Suprapubic skin (tissue), 4 donors: ENCODE results near the gene TOR3A. TPM values are rescaled to one million over a fixed set of nuclear protein-coding genes. Genes with fewer than 3 reads are reported as not detected.
"Not testable (repeated sequence)": the region's sequence is repeated elsewhere in the genome, so short reads cannot be mapped to it uniquely, and the experiment has no call there.

Source experiments
- DNase-seq, 2 donors: peaks; one replicate each; pipeline ENCODE4 v3.0.0-alpha.2; 2019; ENCODE audit warnings: low spot score in 2 of 2
- H3K27ac ChIP-seq: fragments of 200-600 bp; sonication (generic); one replicate; pipeline ENCODE4 v1.5.1; 2019
- H3K27me3 ChIP-seq: fragments of 200-600 bp; sonication (generic); one replicate; pipeline ENCODE4 v1.5.1; 2019
- H3K36me3 ChIP-seq: fragments of 200-600 bp; sonication (generic); one replicate; pipeline ENCODE4 v1.5.1; 2019
- H3K4me1 ChIP-seq: fragments of 200-600 bp; sonication (generic); one replicate; pipeline ENCODE4 v1.5.1; 2019
- H3K4me3 ChIP-seq: fragments of 200-600 bp; sonication (generic); one replicate; pipeline ENCODE4 v1.5.1; 2019; ENCODE audit warnings: mild to moderate bottlenecking
- H3K9me3 ChIP-seq: fragments of 200-600 bp; sonication (generic); one replicate; pipeline ENCODE4 v1.5.1; 2019
- CTCF ChIP-seq, 2 donors: fragments of 200-600 bp in 1 of 2; fragments of 450-650 bp in 1 of 2; sonication (generic) in 1 of 2; IDR thresholded peaks; one replicate each; pipeline ENCODE4 v1.5.1; 2016 to 2019; ENCODE audit warnings: antibody characterized with exemption in 2 of 2, mild to moderate bottlenecking in 1 of 2, moderate library complexity in 1 of 2
- EP300 ChIP-seq: sonication (generic); formaldehyde crosslinking; IDR thresholded peaks from one replicate; pipeline ENCODE4 v1.6.1; 2017; ENCODE audit warnings: antibody characterized with exemption
- POLR2A ChIP-seq, 2 donors: fragments of 450-650 bp; IDR thresholded peaks; one replicate each; pipeline ENCODE4 v1.6.1; 2017; ENCODE audit warnings: antibody characterized with exemption in 2 of 2, mild to moderate bottlenecking in 2 of 2, moderate library complexity in 2 of 2
- POLR2AphosphoS5 ChIP-seq, 3 donors: sonication (generic); formaldehyde crosslinking; IDR thresholded peaks; one replicate each; pipeline ENCODE4 v1.6.1; 2017; ENCODE audit warnings: antibody characterized with exemption in 3 of 3
- WGBS: methylation state at CpG from one replicate; pipeline ENCODE4 v1.1.5; 2018; 5-methylcytosine and 5-hydroxymethylcytosine counted together
- total RNA-seq, 4 donors: library from RNA; depleted of rRNA; stranded (reverse); fragments of >200 nt; gene quantifications; one replicate each; pipeline ENCODE4 v1.1.0, GENCODE V29; 2016

Gene TOR3A
- 10 to 100 TPM; 23.6 to 31.4 (median 29.6) TPM for total RNA-seq

- 10% methylated on average over 2 of the region's 51 CpGs for WGBS
- peak within 1 kb of the TSS; percentile 89 for H3K4me3 ChIP-seq
- TF ChIP-seq POLR2AphosphoS5 (IDR thresholded peaks at IDR 0.05) (peak; percentile 7 to 69 (median 54)), EP300 (no peak), POLR2A (IDR thresholded peaks at IDR 0.05) (peak in 1 of 2 donors; percentile 68)
Measured at GRCh38 chr1:179081687-179082332, at the start of gene TOR3A. Gene TOR3A (plus strand): TSS chr1:179082070. CDS start chr1:179082129, 59 bp downstream.

GRCh38 chr1:179034720-179035119 lies 47.1 kb upstream of the TOR3A start:
- TF ChIP-seq POLR2A (IDR thresholded peaks at IDR 0.05) (no peak), CTCF (IDR thresholded peaks at IDR 0.05) (no peak), EP300 (no peak), POLR2AphosphoS5 (IDR thresholded peaks at IDR 0.05) (no peak)
- Histone ChIP-seq H3K4me3 (no peak overlapping the region), H3K27ac (no peak overlapping the region), H3K4me1 (peaks cover 36% of the 10 kb centered on the region), H3K36me3 (no peaks in the 10 kb centered on the region), H3K27me3 (no peaks in the 10 kb centered on the region), H3K9me3 (no peaks in the 10 kb centered on the region)
- 90% methylated on average over 1 of the region's 1 CpG for WGBS
- no peak for DNase-seq

More at GRCh38 chr1:179081687-179082332, at the start of gene TOR3A:
- Histone ChIP-seq H3K27ac (peak within 1 kb of the TSS; percentile 88), H3K27me3 (no peaks in the 10 kb centered on the region), H3K4me1 (peaks cover 28% of the 10 kb centered on the region), H3K9me3 (no peaks in the 10 kb centered on the region), H3K36me3 (peaks cover 14% of the 10 kb centered on the region)
- peak; percentile 93 to 94 for DNase-seq

GRCh38 chr1:179036844-179037465 lies 44.9 kb upstream of the TOR3A start:
- Histone ChIP-seq H3K4me1 (peaks cover 21% of the 10 kb centered on the region), H3K9me3 (no peaks in the 10 kb centered on the region), H3K27ac (no peak overlapping the region), H3K36me3 (no peaks in the 10 kb centered on the region), H3K27me3 (no peaks in the 10 kb centered on the region), H3K4me3 (no peak overlapping the region)
- WGBS = 74% methylated on average over 2 of the region's 2 CpGs
- DNase-seq = no peak
- no peak for TF ChIP-seq POLR2AphosphoS5 (IDR thresholded peaks at IDR 0.05)
- no peak for TF ChIP-seq CTCF (IDR thresholded peaks at IDR 0.05)
- no peak for TF ChIP-seq EP300
- no peak for TF ChIP-seq POLR2A (IDR thresholded peaks at IDR 0.05)

GRCh38 chr1:179038528-179039281 lies 43.2 kb upstream of the TOR3A start:
- Histone ChIP-seq H3K9me3 (no peaks in the 10 kb centered on the region), H3K27ac (no peak overlapping the region), H3K4me1 (peaks cover 17% of the 10 kb centered on the region), H3K4me3 (no peak overlapping the region), H3K27me3 (no peaks in the 10 kb centered on the region), H3K36me3 (no peaks in the 10 kb centered on the region)
- WGBS = 12% methylated on average over 1 of the region's 1 CpG
- TF ChIP-seq CTCF (IDR thresholded peaks at IDR 0.05) (no peak), POLR2A (IDR thresholded peaks at IDR 0.05) (no peak), EP300 (no peak), POLR2AphosphoS5 (IDR thresholded peaks at IDR 0.05) (no peak)
- DNase-seq = no peak

GRCh38 chr1:179039502-179040174 lies 42.2 kb upstream of the TOR3A start:
- H3K36me3 ChIP-seq, DNase-seq, H3K27me3 ChIP-seq, H3K4me1 ChIP-seq, H3K27ac ChIP-seq, H3K9me3 ChIP-seq, H3K4me3 ChIP-seq: not testable (repeated sequence)
- 80% methylated on average over 9 of the region's 9 CpGs for WGBS

GRCh38 chr1:179040175-179040551 lies 41.7 kb upstream of the TOR3A start:
- not testable (repeated sequence) for H3K4me1 ChIP-seq, H3K36me3 ChIP-seq, H3K9me3 ChIP-seq, H3K27ac ChIP-seq, DNase-seq, H3K4me3 ChIP-seq, H3K27me3 ChIP-seq
- WGBS = 70% methylated on average over 3 of the region's 27 CpGs
